ENCODE data around the gene NUDT21. TPM values are rescaled to one million over a fixed set of nuclear protein-coding genes. Genes with fewer than 3 reads are reported as not detected.
A peak's percentile ranks its signal among the peaks of the same experiment; 100 is the strongest.
"Not testable (repeated sequence)": the region's sequence is repeated elsewhere in the genome, so short reads cannot be mapped to it uniquely, and the experiment has no call there.

Gene NUDT21
- total and polyA plus RNA-seq, 8 donors = 80.8 to 136 (median 120) TPM

GRCh38 chr16:56405977-56406672, 45.0 kb downstream of the NUDT21 start:
- no peak for TF ChIP-seq CTCF (IDR thresholded peaks at IDR 0.05)
- DNase-seq (no peak), ATAC-seq (no peak)
- Histone ChIP-seq H3K36me3 (peaks cover 0 to 62% of the 10 kb centered on the region in 2 donors), H3K27ac (no peak overlapping the region), H3K4me1 (peaks cover 0 to 4% of the 10 kb centered on the region in 2 donors), H3K4me3 (no peak overlapping the region), H3K9me3 (no peaks in the 10 kb centered on the region), H3K27me3 (no peaks in the 10 kb centered on the region)
- intact Hi-C loops (cut with DNase I) = no loop called here

GRCh38 chr16:56401482-56401881, 49.6 kb downstream of the NUDT21 start:
- no peaks in the 10 kb centered on the region for H3K9me3 ChIP-seq

GRCh38 chr16:56400458-56400857, 50.7 kb downstream of the NUDT21 start:
- no peak for TF ChIP-seq CTCF (IDR thresholded peaks at IDR 0.05)
- DNase-seq = peak in 1 of 4 donors; percentile 60
- peak; percentile 89 for ATAC-seq
- Histone ChIP-seq H3K9me3 (no peaks in the 10 kb centered on the region), H3K27ac (no peak overlapping the region), H3K4me1 (peaks cover 0 to 8% of the 10 kb centered on the region in 2 donors), H3K27me3 (no peaks in the 10 kb centered on the region), H3K36me3 (peaks cover 0 to 56% of the 10 kb centered on the region in 2 donors), H3K4me3 (no peak overlapping the region)
- intact Hi-C loops (cut with DNase I) = no loop called here

More at GRCh38 chr16:56401482-56401881, 49.6 kb downstream of the NUDT21 start:
- peaks cover 0 to 8% of the 10 kb centered on the region in 2 donors for H3K4me1 ChIP-seq
- intact Hi-C loops (cut with DNase I) = no loop called here
- TF ChIP-seq CTCF (IDR thresholded peaks at IDR 0.05) = no peak
- H3K27ac ChIP-seq = no peak overlapping the region
- ATAC-seq = peak; percentile 18
- no peak for DNase-seq
- H3K4me3 ChIP-seq = no peak overlapping the region
- H3K27me3 ChIP-seq = no peaks in the 10 kb centered on the region
- peaks cover 0 to 57% of the 10 kb centered on the region in 2 donors for H3K36me3 ChIP-seq

GRCh38 chr16:56399486-56399885, 51.6 kb downstream of the NUDT21 start:
- Histone ChIP-seq H3K9me3 (no peaks in the 10 kb centered on the region), H3K4me1 (peaks cover 0 to 8% of the 10 kb centered on the region in 2 donors), H3K4me3 (no peak overlapping the region), H3K27me3 (no peaks in the 10 kb centered on the region), H3K27ac (no peak overlapping the region), H3K36me3 (peaks cover 0 to 47% of the 10 kb centered on the region in 2 donors)
- no peak for TF ChIP-seq CTCF (IDR thresholded peaks at IDR 0.05)
- ATAC-seq = peak; percentile 89
- intact Hi-C loops (cut with DNase I) = no loop called here
- DNase-seq = no peak

GRCh38 chr16:56399047-56399446, 52.1 kb downstream of the NUDT21 start:
- ATAC-seq = no peak
- intact Hi-C loops (cut with DNase I) = no loop called here
- no peak for DNase-seq
- H3K9me3 ChIP-seq = no peaks in the 10 kb centered on the region
- H3K36me3 ChIP-seq = peaks cover 0 to 43% of the 10 kb centered on the region in 2 donors
- H3K27ac ChIP-seq = no peak overlapping the region
- TF ChIP-seq CTCF (IDR thresholded peaks at IDR 0.05) = no peak
- no peak overlapping the region for H3K4me3 ChIP-seq
- no peaks in the 10 kb centered on the region for H3K27me3 ChIP-seq
- H3K4me1 ChIP-seq = peaks cover 0 to 8% of the 10 kb centered on the region in 2 donors

GRCh38 chr16:56396724-56397123, 54.4 kb downstream of the NUDT21 start:
- H3K36me3 ChIP-seq = peaks cover 0 to 33% of the 10 kb centered on the region in 2 donors
- H3K27ac ChIP-seq; H3K27me3 ChIP-seq; H3K9me3 ChIP-seq; H3K4me3 ChIP-seq; DNase-seq; H3K4me1 ChIP-seq; intact Hi-C loops (cut with DNase I); ATAC-seq: not testable (repeated sequence)

Measured in left lung (tissue), 10 donors.